GM12892 (cell line): Measurements from ENCODE around the gene TLK2.
"Not testable (repeated sequence)": the region's sequence is repeated elsewhere in the genome, so short reads cannot be mapped to it uniquely, and the experiment has no call there.

Source experiments
- POLR2A ChIP-seq: IDR thresholded peaks from 2 replicates; pipeline ENCODE4 v1.6.1; 2011; ENCODE audit warnings: low read depth, low read length, control low read depth
- POLR2AphosphoS5 ChIP-seq: IDR thresholded peaks from 2 replicates; pipeline ENCODE4 v1.6.1; 2011; ENCODE audit warnings: low read depth, low read length, control low read depth

DNA sequence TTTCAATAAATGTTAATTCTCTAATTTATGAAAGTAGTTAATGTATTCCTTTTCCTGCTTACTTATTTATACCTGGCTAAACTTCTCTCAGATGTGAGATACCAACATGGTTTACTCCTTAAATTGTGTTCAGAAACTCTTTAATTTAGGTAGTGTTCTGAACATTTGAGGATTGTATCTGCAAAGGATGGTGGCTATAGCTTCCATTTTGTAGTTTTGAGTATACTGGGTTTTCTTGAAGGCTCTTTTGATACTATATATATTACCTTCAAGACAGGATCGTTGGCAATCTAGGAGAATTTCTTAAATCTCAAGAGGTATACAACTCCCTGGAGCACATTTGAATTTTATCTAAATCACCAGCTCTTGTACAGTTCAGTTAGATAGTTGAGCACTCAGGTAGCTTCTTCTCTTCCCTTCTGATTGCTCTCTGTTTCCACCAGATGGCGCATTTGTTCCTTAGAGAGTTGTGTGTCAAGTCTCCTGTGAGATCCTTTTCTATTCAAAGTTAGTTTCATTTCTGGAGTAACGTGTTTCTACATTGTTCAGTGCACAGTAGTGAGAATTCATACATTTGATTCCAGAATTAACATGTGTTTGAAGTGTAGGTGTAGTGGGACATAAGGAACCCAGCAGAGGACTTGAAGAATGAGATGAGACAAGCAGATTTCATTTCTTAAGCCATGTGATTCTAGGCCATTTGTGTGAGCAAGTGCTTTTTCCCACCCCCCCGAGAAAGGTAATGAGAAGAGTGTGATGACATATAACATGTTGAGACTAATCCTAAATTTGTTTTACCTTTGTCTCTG is 74.4 kb downstream of the TLK2 start:
- TF ChIP-seq POLR2A, POLR2AphosphoS5: not testable (repeated sequence)
